GM19372 (cell line): ENCODE results near the gene RSPH9.
"Not testable (repeated sequence)": the region's sequence is repeated elsewhere in the genome, so short reads cannot be mapped to it uniquely, and the experiment has no call there.

Experiments used
- ATAC-seq: cut with Tn5 transposase; IDR thresholded peaks from one replicate; pipeline ENCODE4 v1.9.1; 2021; ENCODE audit warnings: mild to moderate bottlenecking, low read depth, moderate library complexity; ENCODE audit not compliant: unreplicated experiment

Gene RSPH9

DNA sequence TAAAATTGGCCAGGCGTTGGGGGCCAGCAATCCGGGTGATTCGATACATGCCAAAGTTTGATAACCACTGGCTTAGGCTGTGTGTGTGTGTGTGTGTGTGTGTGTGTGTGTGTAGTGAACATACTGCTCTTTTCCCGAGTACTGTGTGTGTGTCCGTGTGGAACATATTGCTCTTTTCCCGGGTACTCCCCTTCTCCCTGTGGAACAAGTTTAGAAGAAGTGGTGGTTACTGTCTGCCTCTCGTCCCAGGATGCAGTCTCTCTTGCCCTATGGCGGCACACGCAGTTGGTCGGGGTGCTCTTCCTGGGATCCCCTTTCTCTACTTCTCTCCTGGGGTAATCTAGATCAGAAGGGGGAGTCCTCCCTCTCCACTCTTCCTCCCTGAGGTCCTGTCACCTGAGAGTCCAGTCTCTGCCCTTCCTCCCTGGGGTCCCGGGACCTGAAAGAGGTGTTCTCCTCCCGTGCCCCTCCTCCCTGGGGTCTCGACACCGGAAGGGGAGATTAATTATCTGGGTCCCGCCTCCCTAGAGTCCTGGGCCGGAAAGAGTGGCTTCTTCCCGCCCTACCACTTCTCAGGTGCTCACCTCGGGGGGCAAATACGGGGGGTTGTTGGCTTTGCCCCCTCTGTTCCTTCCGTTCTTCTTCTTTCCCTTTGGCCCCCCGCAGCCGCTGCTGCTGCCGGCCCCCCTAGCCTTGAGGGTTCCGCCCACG, 16.3 kb upstream of the RSPH9 start:
- peak; percentile 10 for ATAC-seq

DNA sequence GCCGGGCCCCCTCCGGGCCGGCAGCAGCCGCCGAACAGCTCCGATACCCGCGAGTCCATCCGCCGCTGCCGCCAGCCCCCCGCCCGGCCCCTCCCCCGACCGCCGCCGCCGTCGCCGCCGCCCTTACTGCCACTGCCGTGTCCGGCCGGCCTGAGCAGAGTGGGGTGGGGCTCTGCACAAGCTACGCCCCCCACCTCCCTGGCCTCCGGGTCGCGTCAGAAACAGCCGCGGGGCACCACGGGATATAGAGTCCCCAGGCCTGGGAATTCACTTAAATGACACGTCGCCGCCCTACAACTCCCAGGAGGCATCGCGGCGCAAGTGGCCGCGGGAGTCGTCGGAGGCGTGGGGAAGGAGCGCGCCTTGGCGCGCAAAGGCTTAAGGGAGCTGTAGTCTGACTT, 15.7 kb upstream of the RSPH9 start, which contains the start of gene GTPBP2:
Gene GTPBP2 (minus strand): TSS at position 161 of the 401 bp plus-strand sequence. CDS start 102 bp downstream, at position 59.
- ATAC-seq, result peak; percentile 80

DNA sequence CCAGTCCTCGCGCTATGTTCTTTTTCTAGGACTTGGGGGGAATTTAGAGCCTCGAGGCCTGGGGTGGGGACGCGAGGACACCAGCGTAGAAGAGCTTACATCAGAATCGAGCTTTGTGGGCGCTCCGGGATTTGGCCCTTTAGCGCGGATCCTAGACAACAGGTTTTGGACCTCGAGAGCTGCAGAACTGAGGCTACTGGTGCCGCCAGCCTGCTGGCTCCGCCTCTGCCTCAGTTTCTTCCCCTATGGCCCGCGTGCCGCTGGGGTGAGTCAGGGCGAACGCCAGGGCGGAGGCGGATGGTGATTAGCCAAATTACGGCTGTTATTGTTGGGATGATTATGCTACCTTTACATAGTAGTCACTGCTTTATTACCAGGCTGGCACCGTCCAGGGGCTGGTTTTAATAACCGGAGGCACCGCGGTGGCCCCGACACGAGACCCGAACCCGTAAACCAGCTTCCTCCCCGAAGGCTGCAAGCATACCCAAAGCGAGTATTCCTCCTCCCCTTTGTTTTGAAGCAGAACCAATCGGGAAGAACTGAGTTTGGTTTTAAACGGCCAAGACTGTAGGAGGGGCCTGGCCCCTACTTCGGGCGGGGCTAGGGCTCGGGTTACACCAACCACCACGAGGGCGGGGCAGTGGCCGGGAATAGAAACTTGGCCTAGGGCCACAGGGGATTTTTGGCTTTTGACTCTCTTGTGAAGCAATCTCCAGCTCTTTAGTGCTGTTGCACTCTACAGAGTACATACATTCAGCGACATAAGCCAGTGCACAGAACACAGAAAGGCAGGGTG, 15.1 kb upstream of the RSPH9 start:
- ATAC-seq, result peak; percentile 51

DNA sequence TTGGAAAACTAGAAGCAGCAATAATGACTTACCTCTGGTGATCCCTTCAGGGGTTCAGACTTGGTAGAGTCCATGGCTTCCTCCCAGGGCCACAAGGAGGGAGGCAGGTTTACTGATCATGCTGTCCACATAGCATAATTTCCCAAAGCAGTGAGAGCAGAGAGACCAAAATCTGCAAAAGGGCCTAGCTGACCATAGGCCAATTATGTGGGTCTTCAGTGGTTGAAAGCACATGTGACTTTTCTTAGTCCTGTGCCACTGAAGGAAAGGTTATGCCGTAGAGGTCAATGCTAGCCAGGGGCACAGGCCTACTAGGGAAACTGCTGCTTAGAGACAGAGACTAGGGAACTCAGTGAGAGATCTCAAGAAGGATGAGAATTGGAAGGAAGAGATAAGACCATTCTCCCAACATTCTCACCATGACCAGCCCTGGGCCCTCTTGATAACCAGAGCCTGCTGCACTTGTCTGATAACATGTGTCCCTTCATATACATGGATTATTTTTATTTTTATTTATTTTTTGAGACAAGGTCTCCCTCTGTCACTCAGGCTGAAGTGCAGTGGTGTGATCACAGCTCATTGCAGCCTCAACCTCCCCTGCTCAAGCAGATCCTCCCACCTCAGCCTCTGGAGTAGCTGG, 13.7 kb upstream of the RSPH9 start:
- ATAC-seq, result no peak

DNA sequence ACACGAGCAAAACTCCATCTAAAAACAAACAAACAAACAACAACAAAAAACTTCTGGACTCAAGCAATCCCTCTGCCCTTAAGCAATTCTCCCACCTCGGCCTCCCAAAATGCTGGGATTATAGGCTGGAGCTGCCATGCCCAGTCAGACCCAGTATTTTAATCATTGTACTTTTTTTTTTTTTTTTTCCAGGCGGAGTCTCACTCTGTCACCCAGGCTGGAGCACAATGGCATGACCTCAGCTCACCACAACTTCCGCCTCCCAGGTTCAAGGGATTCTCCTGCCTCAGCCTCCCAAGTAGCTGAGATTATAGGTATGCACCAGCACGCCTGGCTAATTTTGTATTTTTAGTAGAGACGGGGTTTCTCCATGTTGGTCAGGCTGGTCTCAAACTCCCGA, 11.8 kb upstream of the RSPH9 start:
- ATAC-seq, result not testable (repeated sequence)

DNA sequence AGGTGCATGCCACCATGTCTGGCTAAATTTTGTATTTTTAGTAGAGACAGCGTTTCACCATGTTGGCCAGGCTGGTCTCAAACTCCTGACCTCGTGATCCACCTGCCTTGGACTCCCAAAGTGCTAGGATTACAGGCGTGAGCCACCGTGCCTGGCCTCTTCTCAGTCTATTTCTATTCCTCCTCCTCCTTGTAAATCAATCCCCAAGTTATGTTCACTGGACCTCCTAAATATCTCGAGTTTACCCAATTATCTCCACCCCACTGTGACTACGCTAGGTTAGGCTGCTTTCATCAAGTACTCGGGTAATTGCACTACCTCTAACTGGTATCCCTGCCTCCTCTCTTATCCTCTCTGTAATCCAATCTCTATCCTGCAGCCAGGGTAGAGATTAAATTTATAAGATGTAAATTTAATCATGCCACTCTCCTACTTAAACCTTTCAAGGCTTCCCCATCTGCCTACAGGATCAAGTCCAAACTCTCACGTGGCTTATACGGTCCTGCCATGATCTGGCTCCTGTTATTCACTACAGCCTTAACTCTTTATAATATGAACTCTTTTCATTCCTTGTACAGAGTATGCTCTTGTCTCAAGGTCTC, 10.0 kb upstream of the RSPH9 start:
- ATAC-seq, result no peak

DNA sequence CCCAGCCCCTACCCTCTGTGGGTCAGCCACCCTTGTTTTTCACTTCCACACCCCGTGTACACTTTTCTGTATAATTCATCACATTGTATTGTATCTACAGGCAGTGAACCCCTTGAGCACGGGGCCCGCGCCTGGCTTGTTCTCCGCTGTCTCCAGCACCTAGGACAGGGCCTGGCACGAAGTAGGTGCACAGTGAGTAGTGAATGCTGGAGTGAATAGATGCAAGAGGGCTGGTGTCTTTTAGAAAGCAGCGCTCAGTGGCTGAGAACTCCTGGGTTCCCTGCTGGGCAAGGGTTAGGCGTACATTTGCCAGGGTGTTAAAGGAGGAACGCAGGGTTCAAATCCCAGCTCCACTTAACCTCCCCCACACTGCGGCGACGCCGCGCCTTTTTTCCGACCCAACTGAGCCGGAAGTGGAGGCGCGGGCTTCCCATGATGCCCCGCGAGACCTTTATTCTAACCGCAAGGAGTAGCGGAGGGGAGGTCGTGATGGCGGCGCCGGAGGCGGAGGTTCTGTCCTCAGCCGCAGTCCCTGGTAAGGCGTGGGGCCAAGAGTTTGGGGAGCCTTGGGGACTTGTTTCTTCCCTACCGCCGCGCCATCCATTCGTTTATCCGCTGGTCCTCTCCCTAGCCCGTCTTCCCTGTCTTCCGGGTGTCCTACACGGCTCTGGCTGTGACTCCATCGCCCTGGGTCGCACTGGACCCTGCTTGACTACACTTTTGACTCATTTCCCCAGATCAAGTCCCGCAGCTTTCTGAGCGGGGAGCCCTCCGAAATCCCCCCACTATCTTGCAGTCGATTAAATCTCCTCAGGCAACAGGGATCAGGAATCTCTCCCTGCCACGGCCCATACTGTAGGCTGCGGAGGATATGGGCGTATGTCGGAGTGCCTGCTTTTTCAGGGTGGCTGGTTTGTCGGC, 9.2 kb upstream of the RSPH9 start, which contains the start of gene MAD2L1BP:
Gene MAD2L1BP (plus strand): TSS at position 454 of the 921 bp plus-strand sequence. CDS start 36 bp downstream, at position 490.
- ATAC-seq, result peak; percentile 81

DNA sequence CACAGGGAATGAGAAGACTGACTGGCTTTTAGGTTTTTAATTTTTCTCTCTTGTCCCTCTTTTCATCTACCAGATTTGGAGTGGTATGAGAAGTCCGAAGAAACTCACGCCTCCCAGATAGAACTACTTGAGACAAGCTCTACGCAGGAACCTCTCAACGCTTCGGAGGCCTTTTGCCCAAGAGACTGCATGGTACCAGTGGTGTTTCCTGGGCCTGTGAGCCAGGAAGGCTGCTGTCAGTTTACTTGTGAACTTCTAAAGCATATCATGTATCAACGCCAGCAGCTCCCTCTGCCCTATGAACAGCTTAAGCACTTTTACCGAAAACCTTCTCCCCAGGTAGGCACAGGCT, 8.6 kb upstream of the RSPH9 start:
- no peak for ATAC-seq

DNA sequence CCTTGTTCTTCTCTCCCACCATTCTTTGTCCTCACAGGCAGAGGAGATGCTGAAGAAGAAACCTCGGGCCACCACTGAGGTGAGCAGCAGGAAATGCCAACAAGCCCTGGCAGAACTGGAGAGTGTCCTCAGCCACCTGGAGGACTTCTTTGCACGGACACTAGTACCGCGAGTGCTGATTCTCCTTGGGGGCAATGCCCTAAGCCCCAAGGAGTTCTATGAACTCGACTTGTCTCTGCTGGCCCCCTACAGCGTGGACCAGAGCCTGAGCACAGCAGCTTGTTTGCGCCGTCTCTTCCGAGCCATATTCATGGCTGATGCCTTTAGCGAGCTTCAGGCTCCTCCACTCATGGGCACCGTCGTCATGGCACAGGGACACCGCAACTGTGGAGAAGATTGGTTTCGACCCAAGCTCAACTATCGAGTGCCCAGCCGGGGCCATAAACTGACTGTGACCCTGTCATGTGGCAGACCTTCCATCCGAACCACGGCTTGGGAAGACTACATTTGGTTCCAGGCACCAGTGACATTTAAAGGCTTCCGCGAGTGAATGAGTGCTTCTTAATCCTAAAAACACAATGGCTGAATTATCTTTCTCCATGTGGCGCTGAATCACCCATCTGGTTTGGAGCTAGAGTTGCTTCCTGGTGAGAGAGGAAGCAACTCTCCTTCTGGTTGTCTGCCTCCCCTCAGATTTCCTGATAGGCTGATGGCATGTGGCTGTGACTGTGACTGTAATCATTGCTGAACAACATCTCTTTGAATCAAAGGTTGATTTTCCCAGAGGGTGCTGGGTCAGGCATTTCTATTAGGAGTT, 4.6 kb upstream of the RSPH9 start:
- ATAC-seq, result no peak

DNA sequence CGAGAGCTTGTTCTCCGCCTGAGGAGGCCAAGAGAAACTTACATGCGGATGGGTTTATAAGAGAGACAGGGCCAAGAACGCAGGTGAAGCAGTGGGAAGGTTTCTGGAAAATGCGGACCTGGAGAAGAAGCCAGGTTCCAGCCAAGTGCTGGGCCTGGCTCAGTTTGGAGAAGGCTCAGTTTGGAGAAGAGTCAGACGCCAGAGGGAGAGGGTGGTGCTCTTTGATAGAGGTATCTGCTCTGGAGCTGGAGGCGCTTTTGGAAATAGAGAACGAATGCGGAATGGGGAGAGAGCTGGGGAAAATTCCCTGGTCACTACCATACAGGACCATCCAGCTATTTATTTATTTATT, 753 bp downstream of the RSPH9 start:
- no peak for ATAC-seq

DNA sequence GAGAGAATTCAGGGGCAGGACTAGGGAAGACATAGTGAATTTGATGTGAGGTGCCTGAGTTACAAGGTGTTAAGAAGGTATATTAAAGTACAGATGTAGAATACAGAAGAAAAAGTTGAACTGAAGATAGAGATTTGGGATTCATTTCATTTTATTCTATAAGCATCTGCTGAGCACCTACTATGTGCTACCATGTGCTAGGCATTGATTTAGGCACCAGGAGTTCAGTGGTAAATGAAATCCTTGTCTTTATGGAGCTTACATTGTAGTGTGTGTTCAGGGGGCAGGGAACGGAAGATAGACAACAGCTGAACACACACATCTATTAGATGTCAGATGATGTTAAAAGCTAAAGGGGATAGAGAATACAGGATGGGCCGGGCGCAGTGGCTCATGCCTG, 2.8 kb downstream of the RSPH9 start:
- no peak for ATAC-seq

DNA sequence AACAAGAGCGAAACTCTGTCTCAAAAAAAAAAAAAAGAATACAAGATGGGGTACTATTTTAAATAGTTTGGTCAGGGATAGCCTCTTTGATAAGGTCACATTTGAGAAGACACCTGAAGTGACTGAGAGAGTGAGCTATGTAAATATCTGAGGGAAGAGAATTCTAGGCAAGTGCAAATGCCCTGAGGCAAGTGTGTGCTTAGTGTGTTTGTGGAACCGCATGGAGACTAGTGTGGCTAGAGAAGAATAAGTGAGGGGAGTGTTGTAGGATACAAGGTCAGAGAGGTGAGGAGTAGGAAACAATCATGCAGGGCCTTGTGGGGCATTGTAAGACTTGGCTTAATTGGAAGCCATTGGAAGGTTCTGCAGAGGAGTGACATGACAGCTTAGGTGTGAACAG, 3.4 kb downstream of the RSPH9 start:
- no peak for ATAC-seq

DNA sequence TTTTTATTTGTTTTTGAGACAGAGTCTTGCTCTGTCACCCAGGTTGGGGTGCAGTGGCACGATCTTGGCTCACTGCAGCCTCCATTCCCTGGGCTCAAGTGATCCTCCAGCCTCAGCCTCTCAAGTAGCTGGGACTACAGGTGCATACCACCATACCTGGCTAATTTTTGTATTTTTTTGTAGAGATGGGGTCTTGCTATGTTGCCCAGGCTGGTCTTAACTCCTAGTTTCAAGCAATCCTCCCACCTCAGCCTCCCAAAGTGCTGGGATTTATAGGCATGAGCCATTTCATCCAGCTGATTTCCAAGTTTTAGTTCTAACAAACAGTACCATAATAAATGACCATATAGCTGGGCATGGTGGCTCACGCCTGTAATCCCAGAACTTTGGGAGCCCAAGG, 8.0 kb downstream of the RSPH9 start:
- not testable (repeated sequence) for ATAC-seq

DNA sequence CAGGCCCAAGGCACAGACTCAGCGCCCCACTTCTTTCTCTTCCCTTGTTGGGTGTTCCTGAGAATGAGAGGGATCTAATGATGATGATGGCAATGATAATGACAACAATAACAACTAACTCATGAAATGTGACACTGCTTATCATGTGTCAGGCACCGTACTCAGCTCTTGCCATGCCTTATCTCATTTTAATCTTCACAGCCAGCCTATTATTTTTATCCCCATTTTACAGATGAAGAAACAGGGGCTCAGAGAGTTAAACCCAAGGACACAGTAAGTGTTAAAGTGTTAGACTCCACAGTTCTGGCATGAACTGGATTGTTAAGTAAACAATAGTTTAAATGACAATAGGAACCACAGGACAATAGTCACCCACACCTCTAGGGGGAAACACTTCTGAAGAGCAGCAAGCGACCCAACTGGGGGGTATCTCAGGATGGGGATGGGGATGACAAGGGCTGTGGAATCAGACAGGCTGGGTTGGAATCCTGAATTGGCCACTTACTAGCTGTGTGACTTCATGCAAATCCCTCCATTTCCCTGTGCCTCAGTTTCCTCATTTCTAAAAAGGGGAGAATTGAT, 12.5 kb downstream of the RSPH9 start:
- no peak for ATAC-seq

DNA sequence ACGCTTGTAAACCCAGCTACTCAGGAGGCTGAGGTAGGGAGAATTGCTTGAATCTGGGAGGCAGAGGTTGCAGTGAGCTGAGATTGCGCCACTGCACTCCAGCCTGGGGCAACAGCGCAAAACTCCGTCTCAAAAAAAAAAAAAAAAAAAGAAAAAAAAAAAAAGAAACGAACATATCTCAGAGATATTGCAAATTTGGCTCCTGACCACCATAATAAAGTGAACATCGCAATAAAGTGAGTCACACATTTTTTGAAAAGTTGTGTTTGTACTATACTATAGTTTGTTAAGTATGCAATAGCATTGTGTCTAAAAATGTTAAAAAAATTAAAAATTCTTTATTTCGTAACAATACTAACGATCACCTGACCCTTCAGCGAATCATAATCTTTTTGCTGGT, 13.3 kb downstream of the RSPH9 start:
- no peak for ATAC-seq

DNA sequence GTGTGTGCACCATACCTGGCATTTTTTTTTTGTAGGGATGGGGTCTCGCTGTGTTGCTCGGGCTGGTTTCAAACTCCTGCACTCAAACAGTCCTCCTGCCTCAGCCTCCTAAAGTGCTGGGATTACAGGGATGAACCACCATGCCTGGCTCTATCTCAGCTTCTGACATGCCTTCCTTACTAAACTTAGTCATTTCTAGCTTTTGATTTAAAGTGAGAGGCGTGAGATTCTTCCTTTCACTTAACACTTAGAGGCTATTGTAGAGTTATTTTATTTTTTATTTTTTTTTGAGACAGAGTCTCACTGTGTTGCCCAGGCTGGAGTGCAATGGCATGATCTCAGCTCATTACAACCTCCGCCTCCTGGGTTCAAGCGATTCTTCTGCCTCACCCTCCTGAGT, 18.1 kb downstream of the RSPH9 start:
- not testable (repeated sequence) for ATAC-seq

DNA sequence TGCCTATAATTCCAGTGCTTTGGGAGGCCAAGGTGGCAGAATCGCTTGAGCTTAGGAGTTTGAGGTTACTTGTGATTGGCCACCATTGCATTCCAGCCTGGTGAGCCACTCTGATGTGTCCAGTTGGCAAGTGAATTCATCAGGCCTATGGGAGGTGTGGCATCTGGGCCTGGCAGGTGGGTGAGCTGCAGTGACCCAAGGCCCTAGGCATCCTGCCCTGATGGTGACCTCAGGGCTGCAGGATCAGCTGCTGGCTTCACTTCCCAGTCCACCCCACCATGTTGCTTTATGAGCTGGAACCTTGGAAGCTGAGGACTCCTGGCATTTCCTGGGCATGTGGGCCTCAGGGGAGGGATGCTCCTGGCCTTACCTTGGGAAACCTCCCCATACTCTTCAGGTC, 20.5 kb downstream of the RSPH9 start:
- ATAC-seq, result no peak

DNA sequence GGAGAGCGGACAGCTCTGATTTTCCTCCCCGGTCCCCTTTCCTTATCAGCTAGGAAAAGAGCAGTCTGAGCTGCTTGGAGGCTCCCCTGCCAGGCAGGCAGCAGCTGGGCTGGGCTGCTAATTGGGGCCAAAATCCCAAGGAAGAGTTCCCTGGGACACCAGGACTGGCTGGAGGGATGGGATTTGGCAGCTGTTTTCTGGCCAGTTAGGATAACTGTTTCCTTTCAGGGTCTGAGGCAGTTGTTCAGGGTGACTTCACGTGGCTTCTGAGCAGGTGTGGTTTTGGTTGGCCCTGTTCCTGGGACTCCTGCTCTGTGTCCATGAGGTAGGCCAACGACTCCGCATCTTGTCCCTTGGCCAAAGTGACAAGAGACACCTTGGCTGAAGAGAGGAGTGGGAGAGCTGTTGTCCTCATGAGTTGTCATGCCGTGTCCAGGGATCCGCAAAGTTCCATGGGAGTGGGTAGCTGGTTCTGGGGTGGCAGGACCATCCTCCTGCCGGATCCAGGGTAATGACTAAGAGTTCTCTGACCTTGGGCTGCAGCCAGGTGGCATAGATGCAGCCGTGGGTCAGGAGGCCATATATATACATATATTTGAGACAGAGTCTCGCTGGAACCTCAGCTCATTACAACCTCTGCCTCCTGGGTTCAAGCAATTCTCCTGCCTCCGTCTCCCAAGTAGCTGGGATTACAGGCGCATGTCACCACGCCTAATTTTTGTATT, 21.5 kb downstream of the RSPH9 start:
- no peak for ATAC-seq
